Measurements from ENCODE around the gene CIZ1. TPM values are rescaled to one million over a fixed set of nuclear protein-coding genes. Genes with fewer than 3 reads are reported as not detected.

The CIZ1 gene
- total RNA-seq, 1 donor from 2014 or later = 174 TPM

GRCh38 chr9:128180447-128180846 lies 10.9 kb downstream of the CIZ1 start:
- Mint-ChIP-seq H3K4me3 (ENCODE audit: unreplicated experiment) (no peak overlapping the region), H3K27ac (ENCODE audit: unreplicated experiment) (no peak overlapping the region), H3K36me3 (ENCODE audit: unreplicated experiment) (no peaks in the 10 kb centered on the region), H3K27me3 (ENCODE audit: unreplicated experiment) (peaks cover under 1% of the 10 kb centered on the region), H3K9me3 (ENCODE audit: unreplicated experiment) (peaks cover 3% of the 10 kb centered on the region), H3K4me1 (ENCODE audit: low read depth, unreplicated experiment) (peaks cover 3% of the 10 kb centered on the region)
- no peak for DNase-seq
- no peak for TF ChIP-seq CTCF (IDR thresholded peaks at IDR 0.05; ENCODE audit: partially characterized antibody, unreplicated experiment)

GRCh38 chr9:128180001-128180400 lies 11.4 kb downstream of the CIZ1 start:
- Mint-ChIP-seq H3K4me1 (ENCODE audit: low read depth, unreplicated experiment) (peaks cover 3% of the 10 kb centered on the region), H3K36me3 (ENCODE audit: unreplicated experiment) (no peaks in the 10 kb centered on the region), H3K27me3 (ENCODE audit: unreplicated experiment) (no peaks in the 10 kb centered on the region), H3K9me3 (ENCODE audit: unreplicated experiment) (peaks cover 3% of the 10 kb centered on the region), H3K27ac (ENCODE audit: unreplicated experiment) (no peak overlapping the region), H3K4me3 (ENCODE audit: unreplicated experiment) (no peak overlapping the region)
- no peak for DNase-seq
- TF ChIP-seq CTCF (IDR thresholded peaks at IDR 0.05; ENCODE audit: partially characterized antibody, unreplicated experiment) = no peak

GRCh38 chr9:128178806-128179431 lies 12.5 kb downstream of the CIZ1 start:
- Mint-ChIP-seq H3K4me1 (ENCODE audit: low read depth, unreplicated experiment) (peaks cover 3% of the 10 kb centered on the region), H3K4me3 (ENCODE audit: unreplicated experiment) (no peak overlapping the region), H3K27ac (ENCODE audit: unreplicated experiment) (no peak overlapping the region), H3K36me3 (ENCODE audit: unreplicated experiment) (no peaks in the 10 kb centered on the region), H3K9me3 (ENCODE audit: unreplicated experiment) (peaks cover 3% of the 10 kb centered on the region), H3K27me3 (ENCODE audit: unreplicated experiment) (no peaks in the 10 kb centered on the region)
- no peak for TF ChIP-seq CTCF (IDR thresholded peaks at IDR 0.05; ENCODE audit: partially characterized antibody, unreplicated experiment)
- no peak for DNase-seq

GRCh38 chr9:128175726-128176125 lies 15.6 kb downstream of the CIZ1 start:
- Mint-ChIP-seq H3K4me1 (ENCODE audit: low read depth, unreplicated experiment) (no peaks in the 10 kb centered on the region), H3K4me3 (ENCODE audit: unreplicated experiment) (no peak overlapping the region), H3K27ac (ENCODE audit: unreplicated experiment) (no peak overlapping the region), H3K27me3 (ENCODE audit: unreplicated experiment) (no peaks in the 10 kb centered on the region), H3K36me3 (ENCODE audit: unreplicated experiment) (no peaks in the 10 kb centered on the region), H3K9me3 (ENCODE audit: unreplicated experiment) (peaks cover 4% of the 10 kb centered on the region)
- no peak for DNase-seq
- no peak for TF ChIP-seq CTCF (IDR thresholded peaks at IDR 0.05; ENCODE audit: partially characterized antibody, unreplicated experiment)

- Mint-ChIP-seq H3K9me3 (ENCODE audit: unreplicated experiment) (peaks cover 5% of the 10 kb centered on the region), H3K4me1 (ENCODE audit: low read depth, unreplicated experiment) (peaks cover 4% of the 10 kb centered on the region), H3K27me3 (ENCODE audit: unreplicated experiment) (no peaks in the 10 kb centered on the region), H3K27ac (ENCODE audit: unreplicated experiment) (no peak overlapping the region), H3K36me3 (ENCODE audit: unreplicated experiment) (no peaks in the 10 kb centered on the region), H3K4me3 (ENCODE audit: unreplicated experiment) (no peak overlapping the region)
- TF ChIP-seq CTCF (IDR thresholded peaks at IDR 0.05; ENCODE audit: partially characterized antibody, unreplicated experiment) = no peak
- no peak for DNase-seq
Observed at GRCh38 chr9:128175102-128175563, 16.2 kb downstream of the CIZ1 start.
